HepG2 (cell line): ENCODE measurements around the gene ACTR6. TPM values are rescaled to one million over a fixed set of nuclear protein-coding genes. Genes with fewer than 3 reads are reported as not detected.

Experiments
- ARNT ChIP-seq: fragments of 450-650 bp; IDR thresholded peaks from 2 replicates; pipeline ENCODE4 v1.6.1; 2017
- ASH2L ChIP-seq: fragments of 300-600, 200-600 bp; sonication (generic); IDR thresholded peaks from 2 replicates; pipeline ENCODE4 v1.7.0; 2017; ENCODE audit warnings: low read depth, mild to moderate bottlenecking, moderate library complexity, mixed read lengths, low read length; ENCODE audit not compliant: insufficient read length
- CHD4 ChIP-seq: fragments of 200-600 bp; sonication (generic); IDR thresholded peaks from 2 replicates; pipeline ENCODE4 v1.7.0; 2017; ENCODE audit warnings: mild to moderate bottlenecking, low read length, borderline replicate concordance
- DR1 ChIP-seq: sonication (generic); formaldehyde crosslinking; IDR thresholded peaks from 2 replicates; pipeline ENCODE4 v1.8.0; 2021; ENCODE audit warnings: mild to moderate bottlenecking, missing genetic modification reagents, inconsistent platforms
- FOXP1 ChIP-seq, 2 experiments: fragments of 450-650 bp in 1 of 2; IDR thresholded peaks; 2 replicates each; pipeline ENCODE4 v1.6.1; 2017 to 2018; ENCODE audit warnings: antibody characterized with exemption in 1 of 2
- GATAD2A ChIP-seq: IDR thresholded peaks from 2 replicates; pipeline ENCODE4 v1.6.1; 2016
- JUND ChIP-seq: sonication (generic); formaldehyde crosslinking; IDR thresholded peaks from 2 replicates; pipeline ENCODE4 v1.8.0; 2022; ENCODE audit warnings: mild to moderate bottlenecking, missing genetic modification reagents
- MAF1 ChIP-seq: sonication (generic); formaldehyde crosslinking; IDR thresholded peaks from 2 replicates; pipeline ENCODE4 v1.5.0; 2020; ENCODE audit warnings: missing genetic modification reagents, borderline replicate concordance
- MEIS1 ChIP-seq: sonication (generic); formaldehyde crosslinking; IDR thresholded peaks from 2 replicates; pipeline ENCODE4 v1.9.0; 2021; ENCODE audit warnings: mild to moderate bottlenecking, missing genetic modification reagents, moderate library complexity, borderline replicate concordance
- NR3C1 ChIP-seq: sonication (generic); formaldehyde crosslinking; IDR thresholded peaks from 2 replicates; pipeline ENCODE4 v1.4.0; 2020; ENCODE audit warnings: missing genetic modification reagents
- RARA ChIP-seq: IDR thresholded peaks from 2 replicates; pipeline ENCODE4 v1.6.1; 2016; ENCODE audit warnings: missing genetic modification reagents, missing compliant biosample characterization
- TOE1 ChIP-seq: sonication (generic); formaldehyde crosslinking; IDR thresholded peaks from 2 replicates; pipeline ENCODE4 v1.4.0; 2020; ENCODE audit warnings: mild to moderate bottlenecking, missing genetic modification reagents
- ZNF143 ChIP-seq: sonication (generic); formaldehyde crosslinking; IDR thresholded peaks from 2 replicates; pipeline ENCODE4 v1.4.0; 2020; ENCODE audit warnings: missing genetic modification reagents
- ZNF180 ChIP-seq: sonication (generic); formaldehyde crosslinking; IDR thresholded peaks from 2 replicates; pipeline ENCODE4 v1.4.0; 2020; ENCODE audit warnings: low read depth, missing genetic modification reagents, borderline replicate concordance
- ZNF326 ChIP-seq: sonication (generic); formaldehyde crosslinking; IDR thresholded peaks from 2 replicates; pipeline ENCODE4 v1.4.0; 2020; ENCODE audit warnings: missing genetic modification reagents, borderline replicate concordance
- ZNF468 ChIP-seq: sonication (generic); formaldehyde crosslinking; IDR thresholded peaks from 2 replicates; pipeline ENCODE4 v1.8.0; 2022; ENCODE audit warnings: mild to moderate bottlenecking, moderate library complexity, missing genetic modification reagents
- ZNF510 ChIP-seq: sonication (generic); formaldehyde crosslinking; IDR thresholded peaks from 2 replicates; pipeline ENCODE4 v1.4.0; 2020; ENCODE audit warnings: low read depth, mild to moderate bottlenecking, missing genetic modification reagents
- ZNF547 ChIP-seq: sonication (generic); formaldehyde crosslinking; IDR thresholded peaks from 2 replicates; pipeline ENCODE4 v1.5.1; 2020; ENCODE audit warnings: mild to moderate bottlenecking, missing genetic modification reagents
- ZNF572 ChIP-seq: sonication (generic); formaldehyde crosslinking; IDR thresholded peaks from 2 replicates; pipeline ENCODE4 v1.5.1; 2020; ENCODE audit warnings: mild to moderate bottlenecking, missing genetic modification reagents
- ZNF607 ChIP-seq: sonication (generic); formaldehyde crosslinking; IDR thresholded peaks from 2 replicates; pipeline ENCODE4 v1.5.1; 2020; ENCODE audit warnings: missing genetic modification reagents, mild to moderate bottlenecking, borderline replicate concordance
- ZNF644 ChIP-seq: IDR thresholded peaks from 2 replicates; pipeline ENCODE4 v1.6.1; 2016; ENCODE audit warnings: low read depth
- ZNF841 ChIP-seq: sonication (generic); formaldehyde crosslinking; IDR thresholded peaks from 2 replicates; pipeline ENCODE4 v1.8.1; 2023; ENCODE audit warnings: missing genetic modification reagents, borderline replicate concordance
- polyA plus RNA-seq, 8 experiments: library from polyadenylated mRNA; depleted of rRNA in 3 of 8; stranded (reverse) in 7 of 8; unstranded in 1 of 8; fragments of >200 nt; fragmentation: Illumina TruSeq in 4 of 8; extraction: Trizol in 4 of 8; gene quantifications; 2 replicates each; pipeline versions ENCODE4 v1.2.1 to v1.2.3, GENCODE V29; 2011 to 2016; ENCODE audit warnings: low read depth in 4 of 8, missing spikeins in 1 of 8, mixed read lengths in 1 of 8; ENCODE audit not compliant: insufficient read depth in 1 of 8
- total RNA-seq, 5 experiments: library from RNA; depleted of rRNA; stranded (reverse); fragments of >200 nt; fragmentation: Illumina TruSeq; extraction: Trizol; gene quantifications; 2 replicates each; pipeline ENCODE4 v1.2.3, GENCODE V29; 2016; ENCODE audit warnings: low read depth in 1 of 5
- TF ChIP-seq, protein P1 (sequence below): sonication (generic); formaldehyde crosslinking; IDR thresholded peaks from 2 replicates; pipeline ENCODE4 v1.9.0; 2021; ENCODE audit warnings: missing genetic modification reagents, mild to moderate bottlenecking, borderline replicate concordance
- TF ChIP-seq, protein P2 (sequence below): sonication (generic); formaldehyde crosslinking; IDR thresholded peaks from 2 replicates; pipeline ENCODE4 v1.5.0; 2020; ENCODE audit warnings: missing genetic modification reagents
- TF ChIP-seq, protein P3 (sequence below): sonication (generic); formaldehyde crosslinking; IDR thresholded peaks from 2 replicates; pipeline ENCODE4 v1.8.0; 2022; ENCODE audit warnings: mild to moderate bottlenecking, missing genetic modification reagents, borderline replicate concordance
- TF ChIP-seq, protein P4 (sequence below): sonication (generic); formaldehyde crosslinking; IDR thresholded peaks from 2 replicates; pipeline ENCODE4 v1.8.1; 2023; ENCODE audit warnings: mild to moderate bottlenecking, missing genetic modification reagents
- TF ChIP-seq, protein P5 (sequence below): sonication (generic); formaldehyde crosslinking; IDR thresholded peaks from 2 replicates; pipeline ENCODE4 v1.4.0; 2020; ENCODE audit warnings: missing genetic modification reagents

The ACTR6 gene
- total and polyA plus RNA-seq, 2 of the 13 experiments (the other 11 are each of a cell fraction or from before 2014, with no cell fraction given) = 12.9 to 22.4 TPM

DNA sequence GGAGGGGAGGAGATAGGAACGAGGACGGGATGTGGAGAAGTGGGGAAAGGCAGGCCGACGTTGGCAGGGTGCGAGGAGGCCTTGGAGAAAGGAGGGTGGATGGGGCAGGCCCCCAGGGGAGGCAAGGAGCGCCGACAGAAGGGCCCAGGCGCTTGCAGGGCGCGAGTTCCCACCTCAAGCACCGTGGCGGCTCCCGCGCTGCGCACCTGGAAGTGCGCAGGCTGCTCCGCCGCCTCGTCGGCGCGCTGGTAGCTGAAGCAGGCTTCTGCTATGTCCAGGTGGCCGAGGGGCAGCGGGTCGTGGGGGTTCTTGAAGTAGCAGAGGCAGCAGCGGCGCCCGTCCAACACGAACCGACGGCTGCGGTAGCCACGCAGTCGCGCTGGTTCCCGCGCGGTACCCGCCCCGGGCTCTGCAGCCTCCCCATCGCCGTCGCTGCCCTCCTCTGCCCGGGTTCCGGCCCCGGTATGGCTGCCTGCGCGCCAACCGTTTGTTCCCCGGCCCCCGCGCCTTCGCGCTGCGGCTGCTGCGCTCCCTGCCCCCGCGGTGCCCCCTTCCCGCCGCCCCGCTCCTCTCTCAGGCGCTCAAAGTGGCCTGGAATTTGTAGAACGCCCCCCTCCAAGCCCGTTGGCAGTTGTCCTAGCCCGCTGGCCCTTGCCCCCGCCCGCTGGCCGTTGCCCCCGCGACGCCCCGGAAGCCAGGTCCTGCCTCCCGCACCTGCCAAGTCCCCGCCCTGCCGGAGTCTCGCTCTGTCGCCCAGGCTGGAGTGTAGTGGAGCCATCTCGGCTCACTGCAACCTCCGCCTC is 1.1 kb upstream of the ACTR6 start (continued):
- no peak for TF ChIP-seq DR1
- no peak for TF ChIP-seq GATAD2A
- TF ChIP-seq, protein P1, sequence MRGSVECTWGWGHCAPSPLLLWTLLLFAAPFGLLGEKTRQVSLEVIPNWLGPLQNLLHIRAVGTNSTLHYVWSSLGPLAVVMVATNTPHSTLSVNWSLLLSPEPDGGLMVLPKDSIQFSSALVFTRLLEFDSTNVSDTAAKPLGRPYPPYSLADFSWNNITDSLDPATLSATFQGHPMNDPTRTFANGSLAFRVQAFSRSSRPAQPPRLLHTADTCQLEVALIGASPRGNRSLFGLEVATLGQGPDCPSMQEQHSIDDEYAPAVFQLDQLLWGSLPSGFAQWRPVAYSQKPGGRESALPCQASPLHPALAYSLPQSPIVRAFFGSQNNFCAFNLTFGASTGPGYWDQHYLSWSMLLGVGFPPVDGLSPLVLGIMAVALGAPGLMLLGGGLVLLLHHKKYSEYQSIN (CRISPR knock-in tag) = no peak
- 0 out of 2 replicates have a peak, but pooled peaks have one; percentile 57 for TF ChIP-seq ZNF180 (CRISPR knock-in tag)
- peak; percentile 16; the same call in 1 of the 2 replicates for TF ChIP-seq MAF1 (CRISPR knock-in tag)
- TF ChIP-seq CHD4 = no peak
- TF ChIP-seq, protein P2, sequence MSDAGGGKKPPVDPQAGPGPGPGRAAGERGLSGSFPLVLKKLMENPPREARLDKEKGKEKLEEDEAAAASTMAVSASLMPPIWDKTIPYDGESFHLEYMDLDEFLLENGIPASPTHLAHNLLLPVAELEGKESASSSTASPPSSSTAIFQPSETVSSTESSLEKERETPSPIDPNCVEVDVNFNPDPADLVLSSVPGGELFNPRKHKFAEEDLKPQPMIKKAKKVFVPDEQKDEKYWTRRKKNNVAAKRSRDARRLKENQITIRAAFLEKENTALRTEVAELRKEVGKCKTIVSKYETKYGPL (CRISPR knock-in tag) = no peak
- TF ChIP-seq JUND (CRISPR knock-in tag) = no peak
- TF ChIP-seq ASH2L = peak; percentile 70
- TF ChIP-seq ZNF841 (CRISPR knock-in tag) = no peak
- peak; percentile 76 for TF ChIP-seq RARA
- TF ChIP-seq, protein P3, sequence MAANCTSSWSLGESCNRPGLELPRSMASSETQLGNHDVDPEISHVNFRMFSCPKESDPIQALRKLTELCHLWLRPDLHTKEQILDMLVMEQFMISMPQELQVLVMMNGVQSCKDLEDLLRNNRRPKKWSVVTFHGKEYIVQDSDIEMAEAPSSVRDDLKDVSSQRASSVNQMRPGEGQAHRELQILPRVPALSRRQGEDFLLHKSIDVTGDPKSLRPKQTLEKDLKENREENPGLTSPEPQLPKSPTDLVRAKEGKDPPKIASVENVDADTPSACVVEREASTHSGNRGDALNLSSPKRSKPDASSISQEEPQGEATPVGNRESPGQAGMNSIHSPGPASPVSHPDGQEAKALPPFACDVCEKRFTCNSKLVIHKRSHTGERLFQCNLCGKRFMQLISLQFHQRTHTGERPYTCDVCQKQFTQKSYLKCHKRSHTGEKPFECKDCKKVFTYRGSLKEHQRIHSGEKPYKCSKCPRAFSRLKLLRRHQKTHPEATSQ = no peak
- peak; percentile 71; the same call in 1 of the 2 replicates for TF ChIP-seq MEIS1 (CRISPR knock-in tag)
- TF ChIP-seq FOXP1 (IDR thresholded peaks at IDR 0.05) = no peak
- no peak for TF ChIP-seq FOXP1 (CRISPR knock-in tag; IDR thresholded peaks at IDR 0.05)
- TF ChIP-seq ZNF143 (CRISPR knock-in tag) = no peak
- no peak for TF ChIP-seq ZNF644 (CRISPR knock-in tag)
- TF ChIP-seq ZNF607 (CRISPR knock-in tag) = no peak
- no peak for TF ChIP-seq ZNF572
- no peak for TF ChIP-seq ZNF326 (CRISPR knock-in tag)
- TF ChIP-seq ZNF510 (CRISPR knock-in tag) = no peak
- no peak for TF ChIP-seq ZNF547 (CRISPR knock-in tag)
- TF ChIP-seq TOE1 (CRISPR knock-in tag) = no peak
- TF ChIP-seq, protein P4, sequence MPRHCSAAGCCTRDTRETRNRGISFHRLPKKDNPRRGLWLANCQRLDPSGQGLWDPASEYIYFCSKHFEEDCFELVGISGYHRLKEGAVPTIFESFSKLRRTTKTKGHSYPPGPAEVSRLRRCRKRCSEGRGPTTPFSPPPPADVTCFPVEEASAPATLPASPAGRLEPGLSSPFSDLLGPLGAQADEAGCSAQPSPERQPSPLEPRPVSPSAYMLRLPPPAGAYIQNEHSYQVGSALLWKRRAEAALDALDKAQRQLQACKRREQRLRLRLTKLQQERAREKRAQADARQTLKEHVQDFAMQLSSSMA (CRISPR knock-in tag) = peak; percentile 67; the same call in 1 of the 2 replicates
- TF ChIP-seq, protein P5, sequence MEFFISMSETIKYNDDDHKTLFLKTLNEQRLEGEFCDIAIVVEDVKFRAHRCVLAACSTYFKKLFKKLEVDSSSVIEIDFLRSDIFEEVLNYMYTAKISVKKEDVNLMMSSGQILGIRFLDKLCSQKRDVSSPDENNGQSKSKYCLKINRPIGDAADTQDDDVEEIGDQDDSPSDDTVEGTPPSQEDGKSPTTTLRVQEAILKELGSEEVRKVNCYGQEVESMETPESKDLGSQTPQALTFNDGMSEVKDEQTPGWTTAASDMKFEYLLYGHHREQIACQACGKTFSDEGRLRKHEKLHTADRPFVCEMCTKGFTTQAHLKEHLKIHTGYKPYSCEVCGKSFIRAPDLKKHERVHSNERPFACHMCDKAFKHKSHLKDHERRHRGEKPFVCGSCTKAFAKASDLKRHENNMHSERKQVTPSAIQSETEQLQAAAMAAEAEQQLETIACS = no peak
- no peak for TF ChIP-seq ZNF468 (CRISPR knock-in tag)
- no peak for TF ChIP-seq NR3C1 (CRISPR knock-in tag)
- TF ChIP-seq ARNT = no peak
